ENCODE data around the gene PTPRD. TPM values are rescaled to one million over a fixed set of nuclear protein-coding genes. Genes with fewer than 3 reads are reported as not detected.

Gene PTPRD
- total RNA-seq, 1 experiment from 2014 or later: 69.6 TPM

GRCh38 chr9:8424786-8425410 lies 2187.9 kb downstream of the PTPRD start:
- no peak for TF ChIP-seq JAZF1 (CRISPR knock-in tag; IDR thresholded peaks at IDR 0.05)
- TF ChIP-seq, protein P1, sequence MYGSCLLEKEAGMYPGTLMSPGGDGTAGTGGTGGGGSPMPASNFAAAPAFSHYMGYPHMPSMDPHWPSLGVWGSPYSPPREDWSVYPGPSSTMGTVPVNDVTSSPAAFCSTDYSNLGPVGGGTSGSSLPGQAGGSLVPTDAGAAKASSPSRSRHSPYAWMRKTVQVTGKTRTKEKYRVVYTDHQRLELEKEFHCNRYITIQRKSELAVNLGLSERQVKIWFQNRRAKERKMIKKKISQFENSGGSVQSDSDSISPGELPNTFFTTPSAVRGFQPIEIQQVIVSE (CRISPR knock-in tag; IDR thresholded peaks at IDR 0.05; ENCODE audit: borderline replicate concordance): no peak
- no peak for TF ChIP-seq FOXP1 (CRISPR knock-in tag; IDR thresholded peaks at IDR 0.05; ENCODE audit: borderline replicate concordance)
- no peak for TF ChIP-seq ZNF423 (CRISPR knock-in tag; IDR thresholded peaks at IDR 0.05)
- TF ChIP-seq, protein P2, sequence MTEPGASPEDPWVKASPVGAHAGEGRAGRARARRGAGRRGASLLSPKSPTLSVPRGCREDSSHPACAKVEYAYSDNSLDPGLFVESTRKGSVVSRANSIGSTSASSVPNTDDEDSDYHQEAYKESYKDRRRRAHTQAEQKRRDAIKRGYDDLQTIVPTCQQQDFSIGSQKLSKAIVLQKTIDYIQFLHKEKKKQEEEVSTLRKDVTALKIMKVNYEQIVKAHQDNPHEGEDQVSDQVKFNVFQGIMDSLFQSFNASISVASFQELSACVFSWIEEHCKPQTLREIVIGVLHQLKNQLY (CRISPR knock-in tag; IDR thresholded peaks at IDR 0.05): no peak
- TF ChIP-seq NR3C1 (CRISPR knock-in tag; conservative IDR thresholded peaks at IDR 0.05; ENCODE audit: low read depth): no peak
- TF ChIP-seq TP53 (CRISPR knock-in tag; IDR thresholded peaks at IDR 0.05): no peak
- TF ChIP-seq EMX1 (CRISPR knock-in tag; IDR thresholded peaks at IDR 0.05): no peak
- TF ChIP-seq, protein P3, sequence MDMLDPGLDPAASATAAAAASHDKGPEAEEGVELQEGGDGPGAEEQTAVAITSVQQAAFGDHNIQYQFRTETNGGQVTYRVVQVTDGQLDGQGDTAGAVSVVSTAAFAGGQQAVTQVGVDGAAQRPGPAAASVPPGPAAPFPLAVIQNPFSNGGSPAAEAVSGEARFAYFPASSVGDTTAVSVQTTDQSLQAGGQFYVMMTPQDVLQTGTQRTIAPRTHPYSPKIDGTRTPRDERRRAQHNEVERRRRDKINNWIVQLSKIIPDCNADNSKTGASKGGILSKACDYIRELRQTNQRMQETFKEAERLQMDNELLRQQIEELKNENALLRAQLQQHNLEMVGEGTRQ (CRISPR knock-in tag; IDR thresholded peaks at IDR 0.05): no peak
- TF ChIP-seq ZNF263 (CRISPR knock-in tag; IDR thresholded peaks at IDR 0.05; ENCODE audit: low read depth): no peak
- no peak for TF ChIP-seq TEAD1 (CRISPR knock-in tag; IDR thresholded peaks at IDR 0.05)
- TF ChIP-seq, protein P4, sequence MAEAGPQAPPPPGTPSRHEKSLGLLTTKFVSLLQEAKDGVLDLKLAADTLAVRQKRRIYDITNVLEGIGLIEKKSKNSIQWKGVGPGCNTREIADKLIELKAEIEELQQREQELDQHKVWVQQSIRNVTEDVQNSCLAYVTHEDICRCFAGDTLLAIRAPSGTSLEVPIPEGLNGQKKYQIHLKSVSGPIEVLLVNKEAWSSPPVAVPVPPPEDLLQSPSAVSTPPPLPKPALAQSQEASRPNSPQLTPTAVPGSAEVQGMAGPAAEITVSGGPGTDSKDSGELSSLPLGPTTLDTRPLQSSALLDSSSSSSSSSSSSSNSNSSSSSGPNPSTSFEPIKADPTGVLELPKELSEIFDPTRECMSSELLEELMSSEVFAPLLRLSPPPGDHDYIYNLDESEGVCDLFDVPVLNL (CRISPR knock-in tag; IDR thresholded peaks at IDR 0.05; ENCODE audit: borderline replicate concordance, low read depth): no peak
- TF ChIP-seq, protein P5, sequence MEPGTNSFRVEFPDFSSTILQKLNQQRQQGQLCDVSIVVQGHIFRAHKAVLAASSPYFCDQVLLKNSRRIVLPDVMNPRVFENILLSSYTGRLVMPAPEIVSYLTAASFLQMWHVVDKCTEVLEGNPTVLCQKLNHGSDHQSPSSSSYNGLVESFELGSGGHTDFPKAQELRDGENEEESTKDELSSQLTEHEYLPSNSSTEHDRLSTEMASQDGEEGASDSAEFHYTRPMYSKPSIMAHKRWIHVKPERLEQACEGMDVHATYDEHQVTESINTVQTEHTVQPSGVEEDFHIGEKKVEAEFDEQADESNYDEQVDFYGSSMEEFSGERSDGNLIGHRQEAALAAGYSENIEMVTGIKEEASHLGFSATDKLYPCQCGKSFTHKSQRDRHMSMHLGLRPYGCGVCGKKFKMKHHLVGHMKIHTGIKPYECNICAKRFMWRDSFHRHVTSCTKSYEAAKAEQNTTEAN (CRISPR knock-in tag; IDR thresholded peaks at IDR 0.05): no peak
- TF ChIP-seq, protein P6, sequence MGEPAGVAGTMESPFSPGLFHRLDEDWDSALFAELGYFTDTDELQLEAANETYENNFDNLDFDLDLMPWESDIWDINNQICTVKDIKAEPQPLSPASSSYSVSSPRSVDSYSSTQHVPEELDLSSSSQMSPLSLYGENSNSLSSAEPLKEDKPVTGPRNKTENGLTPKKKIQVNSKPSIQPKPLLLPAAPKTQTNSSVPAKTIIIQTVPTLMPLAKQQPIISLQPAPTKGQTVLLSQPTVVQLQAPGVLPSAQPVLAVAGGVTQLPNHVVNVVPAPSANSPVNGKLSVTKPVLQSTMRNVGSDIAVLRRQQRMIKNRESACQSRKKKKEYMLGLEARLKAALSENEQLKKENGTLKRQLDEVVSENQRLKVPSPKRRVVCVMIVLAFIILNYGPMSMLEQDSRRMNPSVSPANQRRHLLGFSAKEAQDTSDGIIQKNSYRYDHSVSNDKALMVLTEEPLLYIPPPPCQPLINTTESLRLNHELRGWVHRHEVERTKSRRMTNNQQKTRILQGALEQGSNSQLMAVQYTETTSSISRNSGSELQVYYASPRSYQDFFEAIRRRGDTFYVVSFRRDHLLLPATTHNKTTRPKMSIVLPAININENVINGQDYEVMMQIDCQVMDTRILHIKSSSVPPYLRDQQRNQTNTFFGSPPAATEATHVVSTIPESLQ (CRISPR knock-in tag; IDR thresholded peaks at IDR 0.05): no peak
- no peak for TF ChIP-seq JUN (CRISPR knock-in tag; IDR thresholded peaks at IDR 0.05)
- no peak for TF ChIP-seq NFATC4 (CRISPR knock-in tag; IDR thresholded peaks at IDR 0.05)
- TF ChIP-seq ZNF671 (CRISPR knock-in tag; IDR thresholded peaks at IDR 0.05): no peak
- no peak for TF ChIP-seq CTCF (IDR thresholded peaks at IDR 0.05)
- H3K4me3 Mint-ChIP-seq: no peak overlapping the region
- no peak overlapping the region for H3K27ac Mint-ChIP-seq
- no peaks in the 10 kb centered on the region for H3K9me3 Mint-ChIP-seq
- ATAC-seq (no peak), DNase-seq (ENCODE audit: low spot score) (no peak)
- ChIA-PET POLR2A (no interaction called here), CTCF (no interaction called here)
- peaks cover 13% of the 10 kb centered on the region for H3K4me1 Mint-ChIP-seq
- H3K36me3 Mint-ChIP-seq: no peaks in the 10 kb centered on the region
- H3K27me3 Mint-ChIP-seq (ENCODE audit: low read depth): no peaks in the 10 kb centered on the region
